NCI-H1092 (cell line): Measurements from ENCODE around the gene MYO15A.

Experiments
- DNase-seq: peaks from one replicate; lab custom pipeline; 2025; lab: John Stamatoyannopoulos, UW

Gene MYO15A

GRCh38 chr17:18102640-18103039 lies 5.9 kb upstream of the MYO15A start:
- no peak for DNase-seq

GRCh38 chr17:18105027-18105426 lies 3.5 kb upstream of the MYO15A start:
- DNase-seq: no peak

- no peak for DNase-seq
These were observed 3.0 kb upstream of the MYO15A start for GRCh38 chr17:18105595-18105994.

GRCh38 chr17:18106211-18106610 lies 2.3 kb upstream of the MYO15A start:
- no peak for DNase-seq

- DNase-seq: no peak
These were observed 1.3 kb upstream of the MYO15A start for GRCh38 chr17:18107061-18107790.

- no peak for DNase-seq
These were observed 585 bp upstream of the MYO15A start for GRCh38 chr17:18107971-18108370.

GRCh38 chr17:18109935-18110485 lies 1.5 kb downstream of the MYO15A start:
- DNase-seq: no peak

- DNase-seq: no peak
These were observed 2.1 kb downstream of the MYO15A start for GRCh38 chr17:18110636-18111145.

- no peak for DNase-seq
These were observed 2.9 kb downstream of the MYO15A start for GRCh38 chr17:18111330-18111971.

GRCh38 chr17:18115517-18115916 lies 7.0 kb downstream of the MYO15A start:
- no peak for DNase-seq

GRCh38 chr17:18116078-18116477 lies 7.5 kb downstream of the MYO15A start:
- DNase-seq: no peak

GRCh38 chr17:18117533-18117932 lies 9.0 kb downstream of the MYO15A start:
- DNase-seq: no peak

- DNase-seq: no peak
These were observed 9.7 kb downstream of the MYO15A start for GRCh38 chr17:18117982-18118975.

- DNase-seq: no peak
These were observed 10.7 kb downstream of the MYO15A start for GRCh38 chr17:18119166-18119745.

- DNase-seq: no peak
These were observed 11.4 kb downstream of the MYO15A start for GRCh38 chr17:18119938-18120337.

GRCh38 chr17:18120461-18121017 lies 12.0 kb downstream of the MYO15A start:
- DNase-seq: no peak

- no peak for DNase-seq
These were observed 12.8 kb downstream of the MYO15A start for GRCh38 chr17:18121144-18121910.

GRCh38 chr17:18122990-18123753 lies 14.6 kb downstream of the MYO15A start:
- DNase-seq: no peak

GRCh38 chr17:18124345-18125126 lies 16.0 kb downstream of the MYO15A start:
- DNase-seq: no peak
